ENCODE measurements around the gene NR1H2. TPM values are rescaled to one million over a fixed set of nuclear protein-coding genes. Genes with fewer than 3 reads are reported as not detected.

NR1H2 gene
- total and polyA plus RNA-seq, 5 donors from 2014 or later = 60.3 to 213 (median 74.9) TPM

DNA sequence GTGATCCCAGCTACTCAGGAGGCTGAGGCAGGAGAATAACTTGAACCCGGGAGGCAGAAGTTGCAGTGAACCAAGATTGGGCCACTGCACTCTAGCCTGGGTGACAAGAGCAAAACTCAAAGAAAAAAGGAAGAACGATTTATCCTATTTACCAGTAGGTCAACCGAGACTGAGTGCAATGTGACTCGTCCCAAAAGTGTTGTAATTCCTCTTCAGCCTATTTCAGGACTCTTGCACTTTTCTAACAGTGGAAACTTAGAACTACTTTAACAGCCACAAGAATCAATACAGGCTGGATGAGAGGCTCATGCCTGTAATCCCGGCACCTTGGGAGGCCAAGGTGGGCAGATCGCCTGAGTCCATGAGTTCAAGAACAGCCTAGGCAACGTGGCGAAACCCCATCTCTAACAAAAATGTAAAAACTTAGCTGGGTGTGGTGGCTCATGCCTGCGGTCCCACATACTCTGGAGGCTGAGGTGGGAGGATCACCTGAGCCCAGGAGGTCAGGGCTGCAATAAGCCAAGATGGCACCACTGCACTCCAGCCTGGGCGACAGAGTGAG, 4.3 kb upstream of the NR1H2 start:
- Mint-ChIP-seq H3K4me3 (peak overlapping the region in 1 of 4 donors; percentile 87), H3K36me3 (no peaks in the 10 kb centered on the region), H3K27ac (no peak overlapping the region), H3K4me1 (peaks cover 0 to 20% (median 13%) of the 10 kb centered on the region in 4 donors), H3K9me3 (peaks cover 0 to 2% (median 0%) of the 10 kb centered on the region in 7 donors), H3K27me3 (no peaks in the 10 kb centered on the region)
- Histone ChIP-seq H3K4me1 (ENCODE audit: control insufficient read depth, insufficient read depth, low read length, poor library complexity, severe bottlenecking) (peaks cover 17% of the 10 kb centered on the region), H3K27ac (ENCODE audit: insufficient read depth, low read length, poor library complexity, severe bottlenecking) (no peak overlapping the region), H3K4me3 (ENCODE audit: low read depth, low read length) (no peak overlapping the region), H3K36me3 (ENCODE audit: control insufficient read depth, insufficient read depth, low read length) (no peaks in the 10 kb centered on the region), H3K27me3 (ENCODE audit: control insufficient read depth, insufficient read depth, low read length) (no peaks in the 10 kb centered on the region), H3K9me3 (ENCODE audit: control insufficient read depth in 2 of 2, low read length in 2 of 2) (no peaks in the 10 kb centered on the region)
- ATAC-seq (ENCODE audit: low read depth in 2 of 2) (no peak), DNase-seq (no peak)

DNA sequence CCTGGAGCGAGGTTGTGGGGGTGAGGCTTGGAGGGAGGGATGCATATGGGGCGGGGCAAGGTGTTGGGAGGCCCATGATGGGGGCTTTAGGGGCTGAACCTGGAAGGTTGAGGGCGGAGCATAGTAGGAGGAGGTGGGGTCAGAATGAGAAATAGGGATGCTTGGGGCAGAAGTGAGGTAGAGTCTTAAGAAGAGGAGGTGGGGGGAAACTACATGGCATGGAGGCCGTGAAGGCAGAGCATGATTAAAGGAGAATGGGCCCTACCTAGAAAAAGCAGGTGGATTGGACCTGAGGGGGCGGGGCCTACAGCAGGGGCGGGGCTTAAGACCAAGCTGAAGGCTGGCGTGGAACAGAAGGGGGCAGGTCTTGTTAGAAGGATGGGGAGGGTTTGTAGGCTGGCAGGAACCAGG, 799 bp downstream of the NR1H2 start:
- Histone ChIP-seq H3K4me3 (ENCODE audit: low read depth, low read length) (no peak overlapping the region), H3K27ac (ENCODE audit: insufficient read depth, low read length, poor library complexity, severe bottlenecking) (peak overlapping the region; percentile 100), H3K36me3 (ENCODE audit: control insufficient read depth, insufficient read depth, low read length) (peaks cover 39% of the 10 kb centered on the region), H3K9me3 (ENCODE audit: control insufficient read depth in 2 of 2, low read length in 2 of 2) (no peaks in the 10 kb centered on the region), H3K4me1 (ENCODE audit: control insufficient read depth, insufficient read depth, low read length, poor library complexity, severe bottlenecking) (peaks cover 12% of the 10 kb centered on the region), H3K27me3 (ENCODE audit: control insufficient read depth, insufficient read depth, low read length) (no peaks in the 10 kb centered on the region)
- no peaks in the 10 kb centered on the region for H3K27me3 Mint-ChIP-seq
- peaks cover 16% of the 10 kb centered on the region for H3K36me3 Mint-ChIP-seq
- H3K4me3 Mint-ChIP-seq = peak overlapping the region; percentile 81 to 96 (median 87)
- peak overlapping the region in 2 of 3 donors; percentile 99 to 100 for H3K27ac Mint-ChIP-seq
- DNase-seq (peak; percentile 56 to 61 (median 58)), ATAC-seq (ENCODE audit: low read depth in 2 of 2) (no peak)
- peaks cover 0 to 25% (median 11%) of the 10 kb centered on the region in 4 donors for H3K4me1 Mint-ChIP-seq
- H3K9me3 Mint-ChIP-seq = peaks cover 0 to 2% (median 0%) of the 10 kb centered on the region in 7 donors

DNA sequence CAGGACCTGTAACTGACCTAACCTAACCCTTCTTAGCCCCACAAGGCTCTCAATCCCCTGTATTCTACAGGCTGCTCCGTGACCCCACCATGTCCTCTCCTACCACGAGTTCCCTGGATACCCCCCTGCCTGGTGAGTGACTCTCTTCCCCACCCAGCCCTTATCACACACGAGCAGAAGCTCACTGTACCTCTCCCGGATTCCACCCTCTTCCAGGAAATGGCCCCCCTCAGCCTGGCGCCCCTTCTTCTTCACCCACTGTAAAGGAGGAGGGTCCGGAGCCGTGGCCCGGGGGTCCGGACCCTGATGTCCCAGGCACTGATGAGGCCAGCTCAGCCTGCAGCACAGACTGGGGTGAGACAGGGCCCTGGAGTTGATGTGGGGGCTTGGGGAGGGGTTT, 1.3 kb downstream of the NR1H2 start:
- H3K36me3 Mint-ChIP-seq = peaks cover 16% of the 10 kb centered on the region
- H3K9me3 Mint-ChIP-seq = peaks cover 0 to 2% (median 0%) of the 10 kb centered on the region in 7 donors
- ATAC-seq (ENCODE audit: low read depth in 2 of 2) = no peak
- peak overlapping the region in 1 of 3 donors; percentile 100 for H3K27ac Mint-ChIP-seq
- Histone ChIP-seq H3K4me3 (ENCODE audit: low read depth, low read length) (no peak overlapping the region), H3K9me3 (ENCODE audit: control insufficient read depth in 2 of 2, low read length in 2 of 2) (no peaks in the 10 kb centered on the region), H3K27ac (ENCODE audit: insufficient read depth, low read length, poor library complexity, severe bottlenecking) (peak overlapping the region; percentile 100), H3K27me3 (ENCODE audit: control insufficient read depth, insufficient read depth, low read length) (no peaks in the 10 kb centered on the region), H3K36me3 (ENCODE audit: control insufficient read depth, insufficient read depth, low read length) (peaks cover 39% of the 10 kb centered on the region), H3K4me1 (ENCODE audit: control insufficient read depth, insufficient read depth, low read length, poor library complexity, severe bottlenecking) (peaks cover 12% of the 10 kb centered on the region)
- no peaks in the 10 kb centered on the region for H3K27me3 Mint-ChIP-seq
- no peak for DNase-seq
- peak overlapping the region; percentile 15 to 96 (median 65) for H3K4me3 Mint-ChIP-seq
- H3K4me1 Mint-ChIP-seq = peaks cover 0 to 25% (median 11%) of the 10 kb centered on the region in 4 donors

DNA sequence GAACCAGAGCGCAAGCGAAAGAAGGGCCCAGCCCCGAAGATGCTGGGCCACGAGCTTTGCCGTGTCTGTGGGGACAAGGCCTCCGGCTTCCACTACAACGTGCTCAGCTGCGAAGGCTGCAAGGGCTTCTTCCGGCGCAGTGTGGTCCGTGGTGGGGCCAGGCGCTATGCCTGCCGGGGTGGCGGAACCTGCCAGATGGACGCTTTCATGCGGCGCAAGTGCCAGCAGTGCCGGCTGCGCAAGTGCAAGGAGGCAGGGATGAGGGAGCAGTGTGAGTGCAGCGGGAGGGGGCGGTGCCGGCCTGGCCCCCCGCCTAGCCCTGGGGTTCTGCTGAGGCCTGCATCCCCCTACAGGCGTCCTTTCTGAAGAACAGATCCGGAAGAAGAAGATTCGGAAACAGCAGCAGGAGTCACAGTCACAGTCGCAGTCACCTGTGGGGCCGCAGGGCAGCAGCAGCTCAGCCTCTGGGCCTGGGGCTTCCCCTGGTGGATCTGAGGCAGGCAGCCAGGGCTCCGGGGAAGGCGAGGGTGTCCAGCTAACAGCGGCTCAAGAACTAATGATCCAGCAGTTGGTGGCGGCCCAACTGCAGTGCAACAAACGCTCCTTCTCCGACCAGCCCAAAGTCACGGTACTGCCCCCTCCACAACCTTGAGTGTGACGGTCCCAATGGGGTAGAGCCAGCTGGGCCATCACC, 2.1 kb downstream of the NR1H2 start:
- no peaks in the 10 kb centered on the region for H3K27me3 ChIP-seq (ENCODE audit: control insufficient read depth, insufficient read depth, low read length)
- H3K27me3 Mint-ChIP-seq = no peaks in the 10 kb centered on the region
- peaks cover 0 to 2% (median 0%) of the 10 kb centered on the region in 7 donors for H3K9me3 Mint-ChIP-seq
- no peak for ATAC-seq (ENCODE audit: low read depth in 2 of 2)
- peak overlapping the region; percentile 31 to 89 (median 65) for H3K4me3 Mint-ChIP-seq
- H3K4me1 Mint-ChIP-seq = peaks cover 0 to 29% (median 13%) of the 10 kb centered on the region in 4 donors
- H3K4me3 ChIP-seq (ENCODE audit: low read depth, low read length) = no peak overlapping the region
- H3K27ac ChIP-seq (ENCODE audit: insufficient read depth, low read length, poor library complexity, severe bottlenecking) = no peak overlapping the region
- peaks cover 12% of the 10 kb centered on the region for H3K4me1 ChIP-seq (ENCODE audit: control insufficient read depth, insufficient read depth, low read length, poor library complexity, severe bottlenecking)
- H3K36me3 ChIP-seq (ENCODE audit: control insufficient read depth, insufficient read depth, low read length) = peaks cover 39% of the 10 kb centered on the region
- H3K36me3 Mint-ChIP-seq = peaks cover 16% of the 10 kb centered on the region
- DNase-seq = no peak
- H3K9me3 ChIP-seq (ENCODE audit: control insufficient read depth in 2 of 2, low read length in 2 of 2) = no peaks in the 10 kb centered on the region
- peak overlapping the region in 2 of 3 donors; percentile 6 to 59 for H3K27ac Mint-ChIP-seq

DNA sequence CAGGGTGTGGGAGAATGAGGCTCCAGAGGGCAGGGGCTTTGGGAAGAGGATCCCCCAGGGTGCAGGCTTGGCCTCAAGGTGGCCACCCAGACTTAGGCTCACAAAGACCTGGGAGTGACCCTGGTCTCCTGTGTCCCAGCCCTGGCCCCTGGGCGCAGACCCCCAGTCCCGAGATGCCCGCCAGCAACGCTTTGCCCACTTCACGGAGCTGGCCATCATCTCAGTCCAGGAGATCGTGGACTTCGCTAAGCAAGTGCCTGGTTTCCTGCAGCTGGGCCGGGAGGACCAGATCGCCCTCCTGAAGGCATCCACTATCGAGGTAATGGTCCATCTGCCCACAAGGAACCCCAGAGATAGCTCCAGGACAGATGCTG, 2.6 kb downstream of the NR1H2 start:
- Histone ChIP-seq H3K4me1 (ENCODE audit: control insufficient read depth, insufficient read depth, low read length, poor library complexity, severe bottlenecking) (peaks cover 17% of the 10 kb centered on the region), H3K27me3 (ENCODE audit: control insufficient read depth, insufficient read depth, low read length) (no peaks in the 10 kb centered on the region), H3K9me3 (ENCODE audit: control insufficient read depth in 2 of 2, low read length in 2 of 2) (no peaks in the 10 kb centered on the region), H3K4me3 (ENCODE audit: low read depth, low read length) (no peak overlapping the region), H3K36me3 (ENCODE audit: control insufficient read depth, insufficient read depth, low read length) (peaks cover 39% of the 10 kb centered on the region), H3K27ac (ENCODE audit: insufficient read depth, low read length, poor library complexity, severe bottlenecking) (no peak overlapping the region)
- peaks cover 19% of the 10 kb centered on the region for H3K36me3 Mint-ChIP-seq
- H3K4me1 Mint-ChIP-seq = peaks cover 0 to 34% (median 18%) of the 10 kb centered on the region in 4 donors
- peaks cover 0 to 2% (median 0%) of the 10 kb centered on the region in 7 donors for H3K9me3 Mint-ChIP-seq
- H3K27ac Mint-ChIP-seq = peak overlapping the region in 1 of 3 donors; percentile 6
- ATAC-seq (ENCODE audit: low read depth in 2 of 2) (no peak), DNase-seq (no peak)
- H3K4me3 Mint-ChIP-seq = peak overlapping the region in 2 of 4 donors; percentile 48 to 86
- H3K27me3 Mint-ChIP-seq = peaks cover 2% of the 10 kb centered on the region

DNA sequence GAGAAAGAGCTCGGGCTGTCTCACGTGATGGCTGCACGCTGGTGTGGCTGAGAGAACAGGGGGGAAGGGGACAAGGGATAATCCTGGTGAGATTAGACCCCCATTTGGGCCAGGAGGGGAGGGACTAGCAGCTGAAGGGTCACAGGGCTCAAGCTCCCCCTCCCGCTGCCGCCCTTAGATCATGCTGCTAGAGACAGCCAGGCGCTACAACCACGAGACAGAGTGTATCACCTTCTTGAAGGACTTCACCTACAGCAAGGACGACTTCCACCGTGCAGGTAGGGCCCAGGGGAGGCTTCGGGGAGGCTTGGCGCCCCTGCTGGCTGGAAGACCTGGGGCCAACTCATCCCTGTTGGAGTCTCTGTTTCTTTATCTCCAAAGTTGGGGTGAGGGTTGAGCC, 3.3 kb downstream of the NR1H2 start:
- H3K4me3 Mint-ChIP-seq = peak overlapping the region in 2 of 4 donors; percentile 3 to 61
- no peak for ATAC-seq (ENCODE audit: low read depth in 2 of 2)
- no peak overlapping the region for H3K4me3 ChIP-seq (ENCODE audit: low read depth, low read length)
- peaks cover 20% of the 10 kb centered on the region for H3K36me3 Mint-ChIP-seq
- H3K27me3 ChIP-seq (ENCODE audit: control insufficient read depth, insufficient read depth, low read length) = no peaks in the 10 kb centered on the region
- peaks cover 4% of the 10 kb centered on the region for H3K27me3 Mint-ChIP-seq
- no peak for DNase-seq
- H3K4me1 Mint-ChIP-seq = peaks cover under 1 to 41% (median 22%) of the 10 kb centered on the region in 4 donors
- no peaks in the 10 kb centered on the region for H3K9me3 ChIP-seq (ENCODE audit: control insufficient read depth in 2 of 2, low read length in 2 of 2)
- H3K4me1 ChIP-seq (ENCODE audit: control insufficient read depth, insufficient read depth, low read length, poor library complexity, severe bottlenecking) = peaks cover 21% of the 10 kb centered on the region
- no peak overlapping the region for H3K27ac ChIP-seq (ENCODE audit: insufficient read depth, low read length, poor library complexity, severe bottlenecking)
- peak overlapping the region in 1 of 3 donors; percentile 82 for H3K27ac Mint-ChIP-seq
- H3K36me3 ChIP-seq (ENCODE audit: control insufficient read depth, insufficient read depth, low read length) = peaks cover 39% of the 10 kb centered on the region
- H3K9me3 Mint-ChIP-seq = peaks cover 0 to 2% (median 0%) of the 10 kb centered on the region in 7 donors

DNA sequence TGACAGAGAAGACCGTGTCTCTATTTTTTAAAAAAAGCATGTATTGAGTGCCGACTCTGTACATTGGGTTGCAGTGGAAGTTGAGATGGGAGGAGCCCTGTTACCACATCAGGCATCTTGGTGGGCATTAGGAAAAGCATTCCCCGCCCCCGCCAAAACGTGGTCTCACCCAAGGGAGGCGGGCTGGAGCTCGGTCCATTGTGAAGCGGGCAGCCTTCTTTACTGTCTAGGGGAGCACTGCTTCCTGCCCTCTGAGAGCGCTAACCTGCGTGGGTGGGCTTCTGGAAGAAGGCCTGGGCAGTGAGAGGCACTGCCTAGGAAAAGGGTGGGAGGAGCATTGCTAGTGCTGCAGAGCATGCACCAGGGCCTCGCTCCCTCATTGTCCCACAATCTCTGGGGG, 3.9 kb downstream of the NR1H2 start:
- H3K36me3 Mint-ChIP-seq = peaks cover 20% of the 10 kb centered on the region
- H3K27ac ChIP-seq (ENCODE audit: insufficient read depth, low read length, poor library complexity, severe bottlenecking) = no peak overlapping the region
- DNase-seq (no peak), ATAC-seq (ENCODE audit: low read depth in 2 of 2) (no peak)
- peaks cover 6 to 46% (median 28%) of the 10 kb centered on the region in 4 donors for H3K4me1 Mint-ChIP-seq
- H3K27me3 ChIP-seq (ENCODE audit: control insufficient read depth, insufficient read depth, low read length) = no peaks in the 10 kb centered on the region
- peak overlapping the region in 1 of 4 donors; percentile 61 for H3K4me3 Mint-ChIP-seq
- peaks cover 4% of the 10 kb centered on the region for H3K27me3 Mint-ChIP-seq
- peaks cover 39% of the 10 kb centered on the region for H3K36me3 ChIP-seq (ENCODE audit: control insufficient read depth, insufficient read depth, low read length)
- H3K27ac Mint-ChIP-seq = peak overlapping the region in 1 of 3 donors; percentile 82
- peaks cover 0 to 2% (median 0%) of the 10 kb centered on the region in 7 donors for H3K9me3 Mint-ChIP-seq
- H3K4me1 ChIP-seq (ENCODE audit: control insufficient read depth, insufficient read depth, low read length, poor library complexity, severe bottlenecking) = peaks cover 26% of the 10 kb centered on the region
- no peaks in the 10 kb centered on the region for H3K9me3 ChIP-seq (ENCODE audit: control insufficient read depth in 2 of 2, low read length in 2 of 2)
- H3K4me3 ChIP-seq (ENCODE audit: low read depth, low read length) = no peak overlapping the region

All from CD4-positive, CD25-positive, alpha-beta regulatory T cell (primary cell).